GM12878 (cell line): Measurements from ENCODE around the gene QRFP. TPM values are rescaled to one million over a fixed set of nuclear protein-coding genes. Genes with fewer than 3 reads are reported as not detected.

ENCODE experiments used
- EED ChIP-seq: sonication (generic); IDR thresholded peaks from 2 replicates; pipeline ENCODE4 v1.6.1; 2016; ENCODE audit warnings: antibody characterized with exemption, low read depth
- LARP7 ChIP-seq: fragments of 450-650 bp; IDR thresholded peaks from 2 replicates; pipeline ENCODE4 v1.6.1; 2017; ENCODE audit warnings: mild to moderate bottlenecking
- NFIC ChIP-seq: IDR thresholded peaks from 2 replicates; pipeline ENCODE4 v1.6.1; 2012; ENCODE audit warnings: low read depth, mild to moderate bottlenecking, inconsistent platforms, low read length, moderate library complexity
- polyA plus RNA-seq, 11 experiments: library from polyadenylated mRNA; depleted of rRNA in 4 of 11; unstranded in 6 of 11; stranded (reverse) in 5 of 11; fragments of >200 nt; fragmentation: Nextera tagmentation in 4 of 11; fragmentation: Illumina TruSeq in 1 of 11; extraction: Ambion mirVana in 4 of 11; extraction: Trizol in 1 of 11; gene quantifications; 1 replicate in 1 of 11; 2 replicates in 10 of 11; pipeline versions ENCODE4 v1.2.1 to v1.2.3, GENCODE V29; 2011 to 2016; ENCODE audit warnings: inconsistent platforms in 2 of 11, missing spikeins in 2 of 11, low read depth in 1 of 11
- total RNA-seq, 4 experiments: library from RNA; depleted of rRNA in 3 of 4; stranded (reverse); fragments of >200 nt in 3 of 4; fragmentation: Illumina TruSeq in 1 of 4; extraction: Trizol in 1 of 4; gene quantifications; 2 replicates each; pipeline versions ENCODE4 v1.2.1 to v1.2.3, GENCODE V29; 2013 to 2021
- TF ChIP-seq, protein P1 (sequence below): fragments of 450-650 bp; IDR thresholded peaks from 2 replicates; pipeline ENCODE4 v1.6.1; 2017; ENCODE audit warnings: mild to moderate bottlenecking, moderate library complexity
- TF ChIP-seq, protein P2 (sequence below): IDR thresholded peaks from 2 replicates; pipeline ENCODE4 v1.6.1; 2011; ENCODE audit warnings: borderline replicate concordance, low read depth, mild to moderate bottlenecking, moderate library complexity, mixed read lengths, low read length; ENCODE audit not compliant: insufficient read depth; ENCODE audit errors: extremely low read length
- TF ChIP-seq, protein P3 (sequence below): fragments of 450-650 bp; conservative IDR thresholded peaks from 2 replicates; pipeline ENCODE4 v1.6.1; 2017; ENCODE audit warnings: mild to moderate bottlenecking, moderate library complexity
- TF ChIP-seq, protein P4 (sequence below), 3 experiments: IDR thresholded peaks in 2 of 3; conservative IDR thresholded peaks in 1 of 3; 2 replicates each; pipeline ENCODE4 v1.5.1; 2011; ENCODE audit warnings: low read depth in 3 of 3, low read length in 3 of 3, mild to moderate bottlenecking in 3 of 3, control low read depth in 2 of 3, moderate library complexity in 2 of 3, inconsistent platforms in 1 of 3, mixed read lengths in 1 of 3; ENCODE audit not compliant: control insufficient read depth in 2 of 3, insufficient read depth in 1 of 3; ENCODE audit errors: extremely low read depth in 1 of 3

QRFP gene
- total and polyA plus RNA-seq, 10 of the 15 experiments (the other 5 are each of a cell fraction or from before 2014, with no cell fraction given) = not detected

DNA sequence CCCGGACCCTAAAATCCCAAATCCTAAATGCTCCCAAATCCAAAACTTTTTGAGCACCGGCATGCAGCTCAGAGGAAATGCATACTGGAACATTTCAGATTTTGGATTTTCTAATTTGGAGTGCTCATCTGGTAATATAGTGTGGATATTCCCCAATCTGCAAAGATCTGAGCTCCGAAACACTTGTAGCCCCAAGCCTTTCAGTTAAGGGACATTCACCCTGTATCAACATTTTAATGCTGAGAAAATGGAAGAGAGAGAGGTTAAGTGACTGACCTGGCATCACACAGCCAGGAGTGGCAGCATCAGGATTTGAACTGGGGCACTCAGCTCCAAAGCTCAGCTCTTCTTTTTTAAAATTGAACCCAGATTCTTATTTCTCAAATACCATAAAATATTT is 30.7 kb downstream of the QRFP start (continued):
- TF ChIP-seq, protein P1, sequence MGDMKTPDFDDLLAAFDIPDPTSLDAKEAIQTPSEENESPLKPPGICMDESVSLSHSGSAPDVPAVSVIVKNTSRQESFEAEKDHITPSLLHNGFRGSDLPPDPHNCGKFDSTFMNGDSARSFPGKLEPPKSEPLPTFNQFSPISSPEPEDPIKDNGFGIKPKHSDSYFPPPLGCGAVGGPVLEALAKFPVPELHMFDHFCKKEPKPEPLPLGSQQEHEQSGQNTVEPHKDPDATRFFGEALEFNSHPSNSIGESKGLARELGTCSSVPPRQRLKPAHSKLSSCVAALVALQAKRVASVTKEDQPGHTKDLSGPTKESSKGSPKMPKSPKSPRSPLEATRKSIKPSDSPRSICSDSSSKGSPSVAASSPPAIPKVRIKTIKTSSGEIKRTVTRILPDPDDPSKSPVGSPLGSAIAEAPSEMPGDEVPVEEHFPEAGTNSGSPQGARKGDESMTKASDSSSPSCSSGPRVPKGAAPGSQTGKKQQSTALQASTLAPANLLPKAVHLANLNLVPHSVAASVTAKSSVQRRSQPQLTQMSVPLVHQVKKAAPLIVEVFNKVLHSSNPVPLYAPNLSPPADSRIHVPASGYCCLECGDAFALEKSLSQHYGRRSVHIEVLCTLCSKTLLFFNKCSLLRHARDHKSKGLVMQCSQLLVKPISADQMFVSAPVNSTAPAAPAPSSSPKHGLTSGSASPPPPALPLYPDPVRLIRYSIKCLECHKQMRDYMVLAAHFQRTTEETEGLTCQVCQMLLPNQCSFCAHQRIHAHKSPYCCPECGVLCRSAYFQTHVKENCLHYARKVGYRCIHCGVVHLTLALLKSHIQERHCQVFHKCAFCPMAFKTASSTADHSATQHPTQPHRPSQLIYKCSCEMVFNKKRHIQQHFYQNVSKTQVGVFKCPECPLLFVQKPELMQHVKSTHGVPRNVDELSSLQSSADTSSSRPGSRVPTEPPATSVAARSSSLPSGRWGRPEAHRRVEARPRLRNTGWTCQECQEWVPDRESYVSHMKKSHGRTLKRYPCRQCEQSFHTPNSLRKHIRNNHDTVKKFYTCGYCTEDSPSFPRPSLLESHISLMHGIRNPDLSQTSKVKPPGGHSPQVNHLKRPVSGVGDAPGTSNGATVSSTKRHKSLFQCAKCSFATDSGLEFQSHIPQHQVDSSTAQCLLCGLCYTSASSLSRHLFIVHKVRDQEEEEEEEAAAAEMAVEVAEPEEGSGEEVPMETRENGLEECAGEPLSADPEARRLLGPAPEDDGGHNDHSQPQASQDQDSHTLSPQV = no peak
- TF ChIP-seq NFIC (no peak), LARP7 (no peak), EED (no peak)
- TF ChIP-seq, protein P2, sequence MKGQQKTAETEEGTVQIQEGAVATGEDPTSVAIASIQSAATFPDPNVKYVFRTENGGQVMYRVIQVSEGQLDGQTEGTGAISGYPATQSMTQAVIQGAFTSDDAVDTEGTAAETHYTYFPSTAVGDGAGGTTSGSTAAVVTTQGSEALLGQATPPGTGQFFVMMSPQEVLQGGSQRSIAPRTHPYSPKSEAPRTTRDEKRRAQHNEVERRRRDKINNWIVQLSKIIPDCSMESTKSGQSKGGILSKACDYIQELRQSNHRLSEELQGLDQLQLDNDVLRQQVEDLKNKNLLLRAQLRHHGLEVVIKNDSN = no peak
- TF ChIP-seq, protein P3, sequence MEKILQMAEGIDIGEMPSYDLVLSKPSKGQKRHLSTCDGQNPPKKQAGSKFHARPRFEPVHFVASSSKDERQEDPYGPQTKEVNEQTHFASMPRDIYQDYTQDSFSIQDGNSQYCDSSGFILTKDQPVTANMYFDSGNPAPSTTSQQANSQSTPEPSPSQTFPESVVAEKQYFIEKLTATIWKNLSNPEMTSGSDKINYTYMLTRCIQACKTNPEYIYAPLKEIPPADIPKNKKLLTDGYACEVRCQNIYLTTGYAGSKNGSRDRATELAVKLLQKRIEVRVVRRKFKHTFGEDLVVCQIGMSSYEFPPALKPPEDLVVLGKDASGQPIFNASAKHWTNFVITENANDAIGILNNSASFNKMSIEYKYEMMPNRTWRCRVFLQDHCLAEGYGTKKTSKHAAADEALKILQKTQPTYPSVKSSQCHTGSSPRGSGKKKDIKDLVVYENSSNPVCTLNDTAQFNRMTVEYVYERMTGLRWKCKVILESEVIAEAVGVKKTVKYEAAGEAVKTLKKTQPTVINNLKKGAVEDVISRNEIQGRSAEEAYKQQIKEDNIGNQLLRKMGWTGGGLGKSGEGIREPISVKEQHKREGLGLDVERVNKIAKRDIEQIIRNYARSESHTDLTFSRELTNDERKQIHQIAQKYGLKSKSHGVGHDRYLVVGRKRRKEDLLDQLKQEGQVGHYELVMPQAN = no peak
- TF ChIP-seq, protein P4, sequence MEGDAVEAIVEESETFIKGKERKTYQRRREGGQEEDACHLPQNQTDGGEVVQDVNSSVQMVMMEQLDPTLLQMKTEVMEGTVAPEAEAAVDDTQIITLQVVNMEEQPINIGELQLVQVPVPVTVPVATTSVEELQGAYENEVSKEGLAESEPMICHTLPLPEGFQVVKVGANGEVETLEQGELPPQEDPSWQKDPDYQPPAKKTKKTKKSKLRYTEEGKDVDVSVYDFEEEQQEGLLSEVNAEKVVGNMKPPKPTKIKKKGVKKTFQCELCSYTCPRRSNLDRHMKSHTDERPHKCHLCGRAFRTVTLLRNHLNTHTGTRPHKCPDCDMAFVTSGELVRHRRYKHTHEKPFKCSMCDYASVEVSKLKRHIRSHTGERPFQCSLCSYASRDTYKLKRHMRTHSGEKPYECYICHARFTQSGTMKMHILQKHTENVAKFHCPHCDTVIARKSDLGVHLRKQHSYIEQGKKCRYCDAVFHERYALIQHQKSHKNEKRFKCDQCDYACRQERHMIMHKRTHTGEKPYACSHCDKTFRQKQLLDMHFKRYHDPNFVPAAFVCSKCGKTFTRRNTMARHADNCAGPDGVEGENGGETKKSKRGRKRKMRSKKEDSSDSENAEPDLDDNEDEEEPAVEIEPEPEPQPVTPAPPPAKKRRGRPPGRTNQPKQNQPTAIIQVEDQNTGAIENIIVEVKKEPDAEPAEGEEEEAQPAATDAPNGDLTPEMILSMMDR (IDR thresholded peaks at IDR 0.05 in 2 of 3, conservative IDR thresholded peaks at IDR 0.05 in 1 of 3; ENCODE audit: control insufficient read depth in 2 of 3, extremely low read depth in 1 of 3, insufficient read depth in 1 of 3, low read depth in 3 of 3, low read length in 3 of 3) = no peak
